HCT116 (cell line): ENCODE data around the gene LRBA.

Experiments
- TCF7L2 ChIP-seq: IDR thresholded peaks from 2 replicates; pipeline ENCODE4 v1.7.0; 2011; ENCODE audit warnings: borderline replicate concordance, inconsistent platforms; ENCODE audit not compliant: insufficient read depth, insufficient read length; ENCODE audit errors: extremely low read depth
- TF ChIP-seq, protein P1 (sequence below): IDR thresholded peaks from 2 replicates; pipeline ENCODE4 v1.6.1; 2012
- TF ChIP-seq, protein P2 (sequence below), 3 experiments: fragments of 200-600 bp in 1 of 3; sonication (generic) in 1 of 3; IDR thresholded peaks in 2 of 3; conservative IDR thresholded peaks in 1 of 3; 2 replicates each; pipeline ENCODE4 v1.5.1; 2012 to 2017; ENCODE audit warnings: low read depth in 2 of 3, low read length in 2 of 3, antibody characterized with exemption in 1 of 3, borderline replicate concordance in 1 of 3, control low read depth in 1 of 3, mild to moderate bottlenecking in 1 of 3, mixed read lengths in 1 of 3, mixed run types in 1 of 3, moderate library complexity in 1 of 3; ENCODE audit not compliant: insufficient read depth in 1 of 3
- TF ChIP-seq, protein P3 (sequence below): IDR thresholded peaks from 2 replicates; pipeline ENCODE4 v1.6.1; 2012; ENCODE audit warnings: low read depth

DNA sequence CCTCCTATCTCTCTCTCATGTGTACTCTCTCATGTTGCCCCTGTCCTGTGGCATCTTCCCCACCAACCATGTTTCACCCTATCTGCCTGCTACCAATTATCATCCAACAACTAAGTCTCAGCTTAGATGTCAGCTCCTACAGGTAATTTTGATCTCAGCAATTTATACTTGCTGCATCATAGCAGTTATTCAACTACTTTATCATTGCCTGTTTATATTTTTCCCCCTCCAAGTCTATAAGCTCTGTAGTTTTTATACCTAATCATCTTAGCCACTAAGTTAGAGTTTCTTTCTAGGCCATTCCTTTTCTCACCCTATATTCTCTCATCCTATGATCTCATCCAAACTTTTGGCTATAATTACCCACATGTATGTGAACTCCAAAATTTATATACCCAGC, 382.4 kb downstream of the LRBA start:
- TF ChIP-seq, protein P1, sequence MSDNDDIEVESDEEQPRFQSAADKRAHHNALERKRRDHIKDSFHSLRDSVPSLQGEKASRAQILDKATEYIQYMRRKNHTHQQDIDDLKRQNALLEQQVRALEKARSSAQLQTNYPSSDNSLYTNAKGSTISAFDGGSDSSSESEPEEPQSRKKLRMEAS, result no peak
- TF ChIP-seq, protein P2, sequence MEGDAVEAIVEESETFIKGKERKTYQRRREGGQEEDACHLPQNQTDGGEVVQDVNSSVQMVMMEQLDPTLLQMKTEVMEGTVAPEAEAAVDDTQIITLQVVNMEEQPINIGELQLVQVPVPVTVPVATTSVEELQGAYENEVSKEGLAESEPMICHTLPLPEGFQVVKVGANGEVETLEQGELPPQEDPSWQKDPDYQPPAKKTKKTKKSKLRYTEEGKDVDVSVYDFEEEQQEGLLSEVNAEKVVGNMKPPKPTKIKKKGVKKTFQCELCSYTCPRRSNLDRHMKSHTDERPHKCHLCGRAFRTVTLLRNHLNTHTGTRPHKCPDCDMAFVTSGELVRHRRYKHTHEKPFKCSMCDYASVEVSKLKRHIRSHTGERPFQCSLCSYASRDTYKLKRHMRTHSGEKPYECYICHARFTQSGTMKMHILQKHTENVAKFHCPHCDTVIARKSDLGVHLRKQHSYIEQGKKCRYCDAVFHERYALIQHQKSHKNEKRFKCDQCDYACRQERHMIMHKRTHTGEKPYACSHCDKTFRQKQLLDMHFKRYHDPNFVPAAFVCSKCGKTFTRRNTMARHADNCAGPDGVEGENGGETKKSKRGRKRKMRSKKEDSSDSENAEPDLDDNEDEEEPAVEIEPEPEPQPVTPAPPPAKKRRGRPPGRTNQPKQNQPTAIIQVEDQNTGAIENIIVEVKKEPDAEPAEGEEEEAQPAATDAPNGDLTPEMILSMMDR (IDR thresholded peaks at IDR 0.05 in 2 of 3, conservative IDR thresholded peaks at IDR 0.05 in 1 of 3; ENCODE audit: borderline replicate concordance in 1 of 3, insufficient read depth in 1 of 3, low read depth in 2 of 3, low read length in 2 of 3), result no peak
- TF ChIP-seq, protein P3, sequence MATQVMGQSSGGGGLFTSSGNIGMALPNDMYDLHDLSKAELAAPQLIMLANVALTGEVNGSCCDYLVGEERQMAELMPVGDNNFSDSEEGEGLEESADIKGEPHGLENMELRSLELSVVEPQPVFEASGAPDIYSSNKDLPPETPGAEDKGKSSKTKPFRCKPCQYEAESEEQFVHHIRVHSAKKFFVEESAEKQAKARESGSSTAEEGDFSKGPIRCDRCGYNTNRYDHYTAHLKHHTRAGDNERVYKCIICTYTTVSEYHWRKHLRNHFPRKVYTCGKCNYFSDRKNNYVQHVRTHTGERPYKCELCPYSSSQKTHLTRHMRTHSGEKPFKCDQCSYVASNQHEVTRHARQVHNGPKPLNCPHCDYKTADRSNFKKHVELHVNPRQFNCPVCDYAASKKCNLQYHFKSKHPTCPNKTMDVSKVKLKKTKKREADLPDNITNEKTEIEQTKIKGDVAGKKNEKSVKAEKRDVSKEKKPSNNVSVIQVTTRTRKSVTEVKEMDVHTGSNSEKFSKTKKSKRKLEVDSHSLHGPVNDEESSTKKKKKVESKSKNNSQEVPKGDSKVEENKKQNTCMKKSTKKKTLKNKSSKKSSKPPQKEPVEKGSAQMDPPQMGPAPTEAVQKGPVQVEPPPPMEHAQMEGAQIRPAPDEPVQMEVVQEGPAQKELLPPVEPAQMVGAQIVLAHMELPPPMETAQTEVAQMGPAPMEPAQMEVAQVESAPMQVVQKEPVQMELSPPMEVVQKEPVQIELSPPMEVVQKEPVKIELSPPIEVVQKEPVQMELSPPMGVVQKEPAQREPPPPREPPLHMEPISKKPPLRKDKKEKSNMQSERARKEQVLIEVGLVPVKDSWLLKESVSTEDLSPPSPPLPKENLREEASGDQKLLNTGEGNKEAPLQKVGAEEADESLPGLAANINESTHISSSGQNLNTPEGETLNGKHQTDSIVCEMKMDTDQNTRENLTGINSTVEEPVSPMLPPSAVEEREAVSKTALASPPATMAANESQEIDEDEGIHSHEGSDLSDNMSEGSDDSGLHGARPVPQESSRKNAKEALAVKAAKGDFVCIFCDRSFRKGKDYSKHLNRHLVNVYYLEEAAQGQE, result no peak
- TF ChIP-seq TCF7L2, result no peak
